Stomach (tissue), 9 donors: ENCODE data around the gene FURIN. TPM values are rescaled to one million over a fixed set of nuclear protein-coding genes. Genes with fewer than 3 reads are reported as not detected.

Experiments
- DNase-seq, 2 donors: peaks; one replicate each; pipeline versions ENCODE4 v3.0.0 to v3.0.0-alpha.2; 2013 to 2019
- H3K27ac ChIP-seq, 5 donors: fragments of 200-600 bp in 4 of 5; sonication (generic) in 4 of 5; one replicate each; pipeline ENCODE4 v1.5.1; 2013 to 2019; ENCODE audit warnings: mild to moderate bottlenecking in 1 of 5, moderate library complexity in 1 of 5
- H3K27me3 ChIP-seq, 3 donors: fragments of 200-600 bp; sonication (generic); one replicate each; pipeline ENCODE4 v1.5.1; 2017 to 2019; ENCODE audit warnings: mixed run types in 1 of 3
- H3K36me3 ChIP-seq, 4 donors: fragments of 200-600 bp; sonication (generic); 1 replicate in 3 of 4; 2 replicates in 1 of 4; pipeline ENCODE4 v1.5.1; 2016 to 2019
- H3K4me1 ChIP-seq, 4 donors: fragments of 200-600 bp; sonication (generic); one replicate each; pipeline ENCODE4 v1.5.1; 2016 to 2019
- H3K4me3 ChIP-seq, 4 donors: fragments of 200-600 bp; sonication (generic) in 3 of 4; one replicate each; pipeline ENCODE4 v1.5.1; 2016 to 2019; ENCODE audit warnings: mild to moderate bottlenecking in 1 of 4
- H3K9me3 ChIP-seq, 4 donors: fragments of 200-600 bp; sonication (generic); one replicate each; pipeline ENCODE4 v1.5.1; 2016 to 2019
- EP300 ChIP-seq: sonication (generic); formaldehyde crosslinking; IDR thresholded peaks from one replicate; pipeline ENCODE4 v1.6.1; 2017; ENCODE audit warnings: antibody characterized with exemption
- POLR2A ChIP-seq, 4 donors: fragments of 450-650 bp; IDR thresholded peaks; one replicate each; pipeline ENCODE4 v1.6.1; 2016; ENCODE audit warnings: antibody characterized with exemption in 4 of 4, control low read depth in 2 of 4, mild to moderate bottlenecking in 1 of 4, moderate library complexity in 1 of 4
- POLR2AphosphoS5 ChIP-seq, 3 donors: sonication (generic); formaldehyde crosslinking; IDR thresholded peaks; one replicate each; pipeline ENCODE4 v1.6.1; 2016; ENCODE audit warnings: antibody characterized with exemption in 3 of 3
- WGBS, 5 donors: extraction: QIAGEN DNeasy Blood & Tissue Kit in 3 of 5; methylation state at CpG; one replicate each; pipeline versions ENCODE4 v1.1.5 to v1.1.7; 2013 to 2018; 5-methylcytosine and 5-hydroxymethylcytosine counted together
- intact Hi-C: fragments of 100-400 bp; cut with DNase I; formaldehyde crosslinking; loops from one replicate; pipeline ENCODE4 v1.15.1; 2023; ENCODE audit warnings: low total_unique reads
- polyA plus RNA-seq, 3 donors: library from polyadenylated mRNA; stranded (reverse); fragments of 200-250 nt; gene quantifications; one replicate each; pipeline ENCODE4 v1.2.3, GENCODE V29; 2013
- total RNA-seq, 5 donors: library from RNA; depleted of rRNA; stranded (reverse); fragments of >200 nt; gene quantifications; one replicate each; pipeline versions ENCODE4 v1.1.0 to v1.2.3, GENCODE V29; 2014 to 2016
- TF ChIP-seq, protein P1 (sequence below), 7 experiments: fragments of 450-650 bp in 4 of 7; fragments of 200-600 bp in 3 of 7; sonication (generic) in 3 of 7; IDR thresholded peaks; one replicate each; pipeline ENCODE4 v1.5.1; 2016 to 2019; ENCODE audit warnings: antibody characterized with exemption in 7 of 7, control low read depth in 2 of 7, mild to moderate bottlenecking in 1 of 7
- donor health status: healthy with polysubstance abuse.
- donor health status: Bipolar disorder and iron deficiency.
- donor health status: healthy.

The FURIN gene
- total and polyA plus RNA-seq, 8 donors, result 13.7 to 81.1 (median 43.2) TPM

DNA sequence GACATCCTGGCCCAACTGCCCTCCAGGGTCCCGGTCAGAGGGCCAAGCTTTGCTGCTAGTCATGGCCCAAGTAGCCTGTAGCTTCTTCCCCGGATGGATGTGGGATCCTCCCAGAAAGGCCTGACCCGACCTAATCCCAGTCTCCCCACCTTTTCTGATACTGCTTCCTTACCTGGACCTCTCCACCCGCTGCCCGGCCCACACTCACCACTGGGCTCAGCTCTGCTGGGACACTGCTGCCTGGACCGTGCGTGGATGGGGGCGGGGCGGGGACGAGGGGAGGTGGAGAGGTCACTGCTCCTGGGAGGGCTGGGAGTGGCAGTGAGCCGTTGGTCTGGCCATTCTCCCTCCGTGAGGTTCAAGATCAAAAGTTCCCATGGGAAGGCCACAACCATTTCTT is 40.3 kb upstream of the FURIN start:
- intact Hi-C loops, result no loop called here
- no peak for DNase-seq
- Histone ChIP-seq H3K27ac (no peak overlapping the region), H3K4me1 (peaks cover 0 to 20% (median 3%) of the 10 kb centered on the region in 4 donors), H3K4me3 (no peak overlapping the region), H3K27me3 (no peaks in the 10 kb centered on the region), H3K36me3 (no peaks in the 10 kb centered on the region), H3K9me3 (no peaks in the 10 kb centered on the region)
- TF ChIP-seq, protein P1, sequence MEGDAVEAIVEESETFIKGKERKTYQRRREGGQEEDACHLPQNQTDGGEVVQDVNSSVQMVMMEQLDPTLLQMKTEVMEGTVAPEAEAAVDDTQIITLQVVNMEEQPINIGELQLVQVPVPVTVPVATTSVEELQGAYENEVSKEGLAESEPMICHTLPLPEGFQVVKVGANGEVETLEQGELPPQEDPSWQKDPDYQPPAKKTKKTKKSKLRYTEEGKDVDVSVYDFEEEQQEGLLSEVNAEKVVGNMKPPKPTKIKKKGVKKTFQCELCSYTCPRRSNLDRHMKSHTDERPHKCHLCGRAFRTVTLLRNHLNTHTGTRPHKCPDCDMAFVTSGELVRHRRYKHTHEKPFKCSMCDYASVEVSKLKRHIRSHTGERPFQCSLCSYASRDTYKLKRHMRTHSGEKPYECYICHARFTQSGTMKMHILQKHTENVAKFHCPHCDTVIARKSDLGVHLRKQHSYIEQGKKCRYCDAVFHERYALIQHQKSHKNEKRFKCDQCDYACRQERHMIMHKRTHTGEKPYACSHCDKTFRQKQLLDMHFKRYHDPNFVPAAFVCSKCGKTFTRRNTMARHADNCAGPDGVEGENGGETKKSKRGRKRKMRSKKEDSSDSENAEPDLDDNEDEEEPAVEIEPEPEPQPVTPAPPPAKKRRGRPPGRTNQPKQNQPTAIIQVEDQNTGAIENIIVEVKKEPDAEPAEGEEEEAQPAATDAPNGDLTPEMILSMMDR (IDR thresholded peaks at IDR 0.05), result no peak
- TF ChIP-seq POLR2AphosphoS5 (IDR thresholded peaks at IDR 0.05), result no peak
- TF ChIP-seq EP300, result no peak
- TF ChIP-seq POLR2A (IDR thresholded peaks at IDR 0.05), result no peak
- 81 to 90% (median 85%) methylated on average over 12 of the region's 12 CpGs for WGBS, 5 donors

DNA sequence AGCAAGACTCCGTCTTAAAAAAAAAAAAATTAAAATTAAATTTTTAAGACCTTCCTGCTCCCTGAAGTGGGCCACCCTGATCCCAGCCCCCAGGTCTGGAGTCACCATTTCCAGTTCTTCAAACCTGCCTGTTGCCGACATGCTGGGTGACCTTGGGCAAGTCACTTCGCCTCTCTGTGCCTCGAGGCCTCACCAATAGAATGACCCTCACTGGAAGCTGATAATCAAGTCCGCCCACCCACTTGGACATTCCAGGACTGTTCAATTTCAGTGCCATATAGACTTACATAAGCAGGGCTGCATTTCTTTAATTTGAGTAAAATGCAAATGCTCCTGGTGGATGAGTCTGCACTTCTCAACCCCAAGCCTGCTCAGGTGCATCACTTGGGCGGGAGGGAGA is 39.3 kb upstream of the FURIN start:
- TF ChIP-seq EP300 (no peak), POLR2AphosphoS5 (IDR thresholded peaks at IDR 0.05) (no peak), POLR2A (IDR thresholded peaks at IDR 0.05) (no peak)
- TF ChIP-seq, protein P1 (IDR thresholded peaks at IDR 0.05), result no peak
- Histone ChIP-seq H3K27me3 (no peaks in the 10 kb centered on the region), H3K27ac (peak overlapping the region in 2 of 5 donors; percentile 76 to 80), H3K36me3 (no peaks in the 10 kb centered on the region), H3K4me1 (peaks cover 0 to 11% (median 0%) of the 10 kb centered on the region in 4 donors), H3K4me3 (no peak overlapping the region), H3K9me3 (no peaks in the 10 kb centered on the region)
- no peak for DNase-seq
- intact Hi-C loops, result no loop called here
- WGBS, 5 donors, result 90 to 95% (median 92%) methylated on average over 6 of the region's 6 CpGs

DNA sequence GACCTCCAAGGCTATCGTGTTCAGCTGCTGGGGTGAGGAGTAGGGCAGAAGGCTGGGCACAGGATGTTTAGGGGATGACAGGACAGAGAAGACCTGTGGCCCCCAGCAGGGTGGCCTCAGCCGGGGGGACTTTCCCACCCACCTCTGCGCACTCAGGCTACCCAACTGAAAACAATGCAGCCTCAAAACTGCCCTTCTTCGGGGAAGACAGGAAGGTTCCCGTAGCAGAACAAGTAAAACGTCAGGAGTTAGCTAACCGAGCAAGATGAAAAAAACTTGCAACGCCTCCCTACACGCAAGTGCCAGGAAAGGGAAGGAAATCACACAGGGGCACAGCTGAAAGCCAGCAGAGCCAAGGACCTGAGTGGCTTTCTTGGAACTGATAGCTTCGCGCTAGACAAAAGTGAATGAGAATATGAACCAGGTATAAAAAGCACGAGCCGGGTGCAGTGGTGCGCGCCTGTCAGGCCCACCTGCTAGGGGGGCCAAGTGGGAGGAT is 38.4 kb upstream of the FURIN start:
- intact Hi-C loops, result no loop called here
- no peak overlapping the region for H3K4me3 ChIP-seq
- H3K36me3 ChIP-seq, result no peaks in the 10 kb centered on the region
- no peaks in the 10 kb centered on the region for H3K9me3 ChIP-seq
- DNase-seq, result peak in 1 of 2 donors; percentile 47
- no peaks in the 10 kb centered on the region for H3K27me3 ChIP-seq
- 38 to 57% (median 54%) methylated on average over 15 of the region's 15 CpGs for WGBS, 5 donors
- peak in 2 of 3 donors; percentile 51 to 55 for TF ChIP-seq POLR2AphosphoS5 (IDR thresholded peaks at IDR 0.05)
- TF ChIP-seq EP300, result peak; percentile 66
- TF ChIP-seq, protein P1 (IDR thresholded peaks at IDR 0.05), result no peak
- no peak for TF ChIP-seq POLR2A (IDR thresholded peaks at IDR 0.05)
- H3K27ac ChIP-seq, result peak overlapping the region in 4 of 5 donors; percentile 36 to 80 (median 66)
- H3K4me1 ChIP-seq, result peaks cover 0 to 7% (median 0%) of the 10 kb centered on the region in 4 donors

GRCh38 chr15:90834626-90835025 is 33.8 kb upstream of the FURIN start:
- intact Hi-C loops, result no loop called here
- H3K4me3 ChIP-seq, result no peak overlapping the region
- H3K4me1 ChIP-seq, result peaks cover 4 to 29% (median 14%) of the 10 kb centered on the region in 4 donors
- H3K27me3 ChIP-seq, result no peaks in the 10 kb centered on the region
- no peak overlapping the region for H3K27ac ChIP-seq
- no peaks in the 10 kb centered on the region for H3K9me3 ChIP-seq
- no peaks in the 10 kb centered on the region for H3K36me3 ChIP-seq
- WGBS, 5 donors, result 56 to 78% (median 64%) methylated on average over 5 of the region's 5 CpGs
- no peak for DNase-seq
- TF ChIP-seq POLR2A (IDR thresholded peaks at IDR 0.05) (no peak), EP300 (no peak)
- TF ChIP-seq, protein P1 (IDR thresholded peaks at IDR 0.05), result no peak
